GM18519 (cell line): ENCODE results near the gene FAM193B.
A peak's percentile ranks its signal among the peaks of the same experiment; 100 is the strongest.

ENCODE experiments used
- ATAC-seq: cut with Tn5 transposase; IDR thresholded peaks from one replicate; pipeline ENCODE4 v1.9.1; 2021; ENCODE audit warnings: mild to moderate bottlenecking, moderate library complexity; ENCODE audit not compliant: unreplicated experiment, low FRiP score

The FAM193B gene

GRCh38 chr5:177519463-177520235, 34.7 kb downstream of the FAM193B start:
- no peak for ATAC-seq

- peak; percentile 65 for ATAC-seq
These were observed 37.5 kb downstream of the FAM193B start, which contains the start of gene DDX41 for GRCh38 chr5:177516601-177517568. DDX41 (minus strand) TSS chr5:177516961; CDS start chr5:177516945, 16 bp downstream.

- ATAC-seq: no peak
These were observed 38.8 kb downstream of the FAM193B start for GRCh38 chr5:177515580-177515979.

GRCh38 chr5:177514541-177514940, 39.8 kb downstream of the FAM193B start:
- no peak for ATAC-seq

GRCh38 chr5:177513500-177513899, 40.9 kb downstream of the FAM193B start:
- no peak for ATAC-seq

- no peak for ATAC-seq
These were observed 41.5 kb downstream of the FAM193B start for GRCh38 chr5:177512736-177513380.

- no peak for ATAC-seq
These were observed 42.3 kb downstream of the FAM193B start for GRCh38 chr5:177511796-177512675.

GRCh38 chr5:177511181-177511580, 43.2 kb downstream of the FAM193B start:
- no peak for ATAC-seq

- ATAC-seq: no peak
These were observed 43.8 kb downstream of the FAM193B start for GRCh38 chr5:177510567-177511053.

- ATAC-seq: no peak
These were observed 44.3 kb downstream of the FAM193B start for GRCh38 chr5:177509991-177510566.

- ATAC-seq: no peak
These were observed 44.9 kb downstream of the FAM193B start, which contains the start of gene DOK3 for GRCh38 chr5:177509381-177509951. DOK3 (minus strand) TSS chr5:177509826; CDS start chr5:177509540, 286 bp downstream.

- ATAC-seq: no peak
These were observed 45.5 kb downstream of the FAM193B start for GRCh38 chr5:177508837-177509236.

- ATAC-seq: no peak
These were observed 46.1 kb downstream of the FAM193B start for GRCh38 chr5:177508221-177508611.

GRCh38 chr5:177507596-177508220, 46.7 kb downstream of the FAM193B start:
- no peak for ATAC-seq

- no peak for ATAC-seq
These were observed 47.2 kb downstream of the FAM193B start for GRCh38 chr5:177507165-177507564.

- ATAC-seq: no peak
These were observed 49.3 kb downstream of the FAM193B start for GRCh38 chr5:177505075-177505474.

- no peak for ATAC-seq
These were observed 50.0 kb downstream of the FAM193B start for GRCh38 chr5:177504086-177505056.
